Panc1 (cell line): ENCODE results near the gene CREG1. TPM values are rescaled to one million over a fixed set of nuclear protein-coding genes. Genes with fewer than 3 reads are reported as not detected.

ENCODE experiments used
- ATAC-seq: fragments of 200-7000 bp; cut with Tn5 transposase; 2 replicates; pipeline ENCODE4 v1.9.1; 2020; ENCODE audit warnings: mild to moderate bottlenecking, moderate library complexity
- BruUV-seq: library from RNA; stranded (reverse); fragments of 400-500 nt; replicated peaks from 2 replicates; lab custom pipeline; 2021; lab: Mats Ljungman, UMichigan
- CTCF ChIA-PET: fragments of 300-600 bp; sonication (Branson Sonifier 250); formaldehyde crosslinking; loops from one replicate; lab custom pipeline; 2022; ENCODE audit warnings: antibody characterized with exemption; lab: Charles Lee
- POLR2A ChIA-PET: fragments of 300-600 bp; sonication (Branson Sonifier 250); formaldehyde crosslinking; loops from one replicate; lab custom pipeline; 2022; ENCODE audit warnings: antibody characterized with exemption; lab: Charles Lee
- DNase-seq: peaks from one replicate; pipeline ENCODE4 v3.0.0-alpha.2; 2010; ENCODE audit warnings: low read depth, low spot score
- H3K27ac ChIP-seq: 2 replicates; pipeline ENCODE4 v1.5.1; 2011; ENCODE audit warnings: mild to moderate bottlenecking, low read length, inconsistent platforms
- H3K27me3 ChIP-seq: fragments of 200-500 bp; sonication (Bioruptor generic); 2 replicates; pipeline ENCODE4 v1.6.0; 2014; ENCODE audit warnings: low read length, inconsistent platforms; ENCODE audit not compliant: control insufficient read depth, insufficient read depth
- H3K36me3 ChIP-seq: fragments of 200-500 bp; sonication (Bioruptor generic); 2 replicates; pipeline ENCODE4 v1.5.1; 2014; ENCODE audit warnings: inconsistent platforms, mild to moderate bottlenecking, low read length, moderate library complexity; ENCODE audit not compliant: control insufficient read depth, insufficient read depth
- H3K4me1 ChIP-seq: 2 replicates; pipeline ENCODE4 v1.5.1; 2011; ENCODE audit warnings: inconsistent platforms, mild to moderate bottlenecking, low read length, moderate library complexity; ENCODE audit not compliant: control insufficient read depth, insufficient read depth
- H3K4me3 ChIP-seq, 2 experiments: 2 replicates each; pipeline ENCODE4 v1.5.1; 2011 to 2012; ENCODE audit warnings: low read depth in 2 of 2, low read length in 2 of 2, mild to moderate bottlenecking in 2 of 2, inconsistent platforms in 1 of 2, moderate library complexity in 1 of 2
- H3K9me3 ChIP-seq: fragments of 200-500 bp; sonication (Bioruptor generic); 2 replicates; pipeline ENCODE4 v1.5.1; 2014; ENCODE audit warnings: low read depth, mild to moderate bottlenecking, inconsistent platforms, low read length, moderate library complexity; ENCODE audit not compliant: control insufficient read depth, insufficient read depth
- CTCF ChIP-seq: fragments of 450-650 bp; IDR thresholded peaks from 2 replicates; pipeline ENCODE4 v1.5.1; 2017; ENCODE audit warnings: mild to moderate bottlenecking
- POLR2AphosphoS5 ChIP-seq: IDR thresholded peaks from 2 replicates; pipeline ENCODE4 v1.6.1; 2012; ENCODE audit warnings: mild to moderate bottlenecking, low read depth, low read length, moderate library complexity
- SIN3A ChIP-seq: IDR thresholded peaks from 2 replicates; pipeline ENCODE4 v1.6.1; 2012; ENCODE audit warnings: low read depth, mild to moderate bottlenecking, low read length, moderate library complexity, borderline replicate concordance; ENCODE audit not compliant: insufficient read depth
- TCF7L2 ChIP-seq: IDR thresholded peaks from 2 replicates; pipeline ENCODE4 v1.6.1; 2011; ENCODE audit warnings: mild to moderate bottlenecking, low read depth, low read length, inconsistent platforms
- in situ Hi-C: cut with HindIII; loops from 2 replicates; pipeline ENCODE4 v1.10.0; 2016; ENCODE audit warnings: low sequenced_read_pairs, low pct_unique_long_range_greater_than_20kb
- intact Hi-C: fragments of 100-400 bp; cut with micrococcal nuclease; formaldehyde crosslinking; loops from one replicate; pipeline ENCODE4 v1.10.0; 2022; ENCODE audit not compliant: unreplicated experiment
- total RNA-seq: library from RNA; stranded (reverse); gene quantifications from one replicate; pipeline ENCODE4 v1.2.1, GENCODE V29; 2021; ENCODE audit not compliant: unreplicated experiment
- TF ChIP-seq, protein P1 (sequence below), 2 experiments: IDR thresholded peaks; 2 replicates each; pipeline ENCODE4 v1.6.1; 2011 to 2012; ENCODE audit warnings: low read depth in 2 of 2, control low read depth in 1 of 2, low read length in 1 of 2, mild to moderate bottlenecking in 1 of 2, moderate library complexity in 1 of 2; ENCODE audit not compliant: insufficient read depth in 1 of 2

Gene CREG1
- total RNA-seq, 1 experiment from 2014 or later: 25.9 TPM

GRCh38 chr1:167499664-167500101 lies 53.9 kb downstream of the CREG1 start:
- DNase-seq (no peak), ATAC-seq (no peak)
- intact Hi-C loops: no loop called here
- ChIA-PET POLR2A (no interaction called here), CTCF (no interaction called here)
- peaks cover 22% of the 10 kb centered on the region; the same call in 1 of the 2 replicates for H3K27me3 ChIP-seq
- in situ Hi-C loops: no loop called here
- no peaks in the 10 kb centered on the region for H3K9me3 ChIP-seq
- TF ChIP-seq CTCF (no peak), SIN3A (no peak), TCF7L2 (no peak), POLR2AphosphoS5 (no peak)
- TF ChIP-seq, protein P1, sequence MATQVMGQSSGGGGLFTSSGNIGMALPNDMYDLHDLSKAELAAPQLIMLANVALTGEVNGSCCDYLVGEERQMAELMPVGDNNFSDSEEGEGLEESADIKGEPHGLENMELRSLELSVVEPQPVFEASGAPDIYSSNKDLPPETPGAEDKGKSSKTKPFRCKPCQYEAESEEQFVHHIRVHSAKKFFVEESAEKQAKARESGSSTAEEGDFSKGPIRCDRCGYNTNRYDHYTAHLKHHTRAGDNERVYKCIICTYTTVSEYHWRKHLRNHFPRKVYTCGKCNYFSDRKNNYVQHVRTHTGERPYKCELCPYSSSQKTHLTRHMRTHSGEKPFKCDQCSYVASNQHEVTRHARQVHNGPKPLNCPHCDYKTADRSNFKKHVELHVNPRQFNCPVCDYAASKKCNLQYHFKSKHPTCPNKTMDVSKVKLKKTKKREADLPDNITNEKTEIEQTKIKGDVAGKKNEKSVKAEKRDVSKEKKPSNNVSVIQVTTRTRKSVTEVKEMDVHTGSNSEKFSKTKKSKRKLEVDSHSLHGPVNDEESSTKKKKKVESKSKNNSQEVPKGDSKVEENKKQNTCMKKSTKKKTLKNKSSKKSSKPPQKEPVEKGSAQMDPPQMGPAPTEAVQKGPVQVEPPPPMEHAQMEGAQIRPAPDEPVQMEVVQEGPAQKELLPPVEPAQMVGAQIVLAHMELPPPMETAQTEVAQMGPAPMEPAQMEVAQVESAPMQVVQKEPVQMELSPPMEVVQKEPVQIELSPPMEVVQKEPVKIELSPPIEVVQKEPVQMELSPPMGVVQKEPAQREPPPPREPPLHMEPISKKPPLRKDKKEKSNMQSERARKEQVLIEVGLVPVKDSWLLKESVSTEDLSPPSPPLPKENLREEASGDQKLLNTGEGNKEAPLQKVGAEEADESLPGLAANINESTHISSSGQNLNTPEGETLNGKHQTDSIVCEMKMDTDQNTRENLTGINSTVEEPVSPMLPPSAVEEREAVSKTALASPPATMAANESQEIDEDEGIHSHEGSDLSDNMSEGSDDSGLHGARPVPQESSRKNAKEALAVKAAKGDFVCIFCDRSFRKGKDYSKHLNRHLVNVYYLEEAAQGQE (IDR thresholded peaks at IDR 0.05; ENCODE audit: insufficient read depth in 1 of 2, low read depth in 2 of 2, low read length in 1 of 2): no peak
- no peak overlapping the region for H3K4me3 ChIP-seq
- no peak overlapping the region for H3K27ac ChIP-seq
- BruUV-seq: no TSS peak
- H3K4me1 ChIP-seq: no peaks in the 10 kb centered on the region
- no peaks in the 10 kb centered on the region for H3K36me3 ChIP-seq

DNA sequence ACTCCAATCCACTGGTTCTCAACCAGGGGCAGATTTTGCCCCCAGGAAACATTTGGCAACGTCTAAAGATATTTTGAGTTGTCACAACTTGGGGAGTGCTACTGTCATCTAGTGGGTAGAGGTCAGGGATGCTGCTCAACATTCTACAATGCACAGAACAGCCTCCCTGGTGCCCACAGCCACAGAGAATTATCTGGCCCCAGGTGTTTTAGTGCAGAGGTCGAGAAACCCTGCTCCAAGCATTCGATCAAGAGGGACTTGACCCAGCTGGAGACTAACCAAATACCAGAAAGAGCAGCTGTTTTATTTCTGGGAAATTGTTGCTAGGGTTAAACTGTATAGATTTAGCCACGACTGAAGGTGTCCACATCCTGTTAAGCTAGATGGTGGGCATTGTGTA lies 54.5 kb downstream of the CREG1 start:
- TF ChIP-seq, protein P1 (IDR thresholded peaks at IDR 0.05; ENCODE audit: insufficient read depth in 1 of 2, low read depth in 2 of 2, low read length in 1 of 2): no peak
- H3K9me3 ChIP-seq: no peaks in the 10 kb centered on the region
- H3K4me1 ChIP-seq: no peaks in the 10 kb centered on the region
- BruUV-seq: no TSS peak
- no peaks in the 10 kb centered on the region for H3K36me3 ChIP-seq
- no peak overlapping the region for H3K4me3 ChIP-seq
- intact Hi-C loops (no loop called here), in situ Hi-C loops (no loop called here)
- DNase-seq: no peak
- no peak for ATAC-seq
- ChIA-PET CTCF (no interaction called here), POLR2A (no interaction called here)
- no peak overlapping the region for H3K27ac ChIP-seq
- peaks cover 22% of the 10 kb centered on the region; the same call in 1 of the 2 replicates for H3K27me3 ChIP-seq
